ENCODE data around the gene LRRC74B. TPM values are rescaled to one million over a fixed set of nuclear protein-coding genes. Genes with fewer than 3 reads are reported as not detected.

LRRC74B gene
- total RNA-seq, 1 donor from 2014 or later: not detected

DNA sequence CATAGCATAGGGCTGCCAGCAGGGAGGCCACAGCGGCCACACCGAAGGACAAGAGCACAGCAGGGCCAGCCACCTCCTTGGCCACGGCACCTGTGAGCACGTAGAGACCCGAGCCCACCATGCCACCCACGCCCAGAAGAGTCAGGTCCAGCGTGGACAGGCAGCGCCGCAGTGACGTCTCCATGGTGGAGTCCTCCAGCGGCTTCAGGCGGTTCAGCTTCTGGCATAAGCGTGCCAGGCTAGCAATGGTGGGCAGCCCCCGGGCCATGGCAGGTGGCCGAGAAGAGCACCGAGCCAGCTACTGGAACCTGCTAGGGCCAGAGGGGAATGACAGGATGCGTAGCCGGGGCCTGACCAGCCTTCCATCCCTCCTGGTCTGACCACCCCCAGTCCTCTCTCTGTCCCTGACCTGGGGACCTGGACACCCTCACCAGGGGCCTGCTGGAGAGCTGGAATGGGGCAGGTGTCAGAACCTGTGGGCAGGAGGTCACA is 14.2 kb upstream of the LRRC74B start:
- TF ChIP-seq, protein P1, sequence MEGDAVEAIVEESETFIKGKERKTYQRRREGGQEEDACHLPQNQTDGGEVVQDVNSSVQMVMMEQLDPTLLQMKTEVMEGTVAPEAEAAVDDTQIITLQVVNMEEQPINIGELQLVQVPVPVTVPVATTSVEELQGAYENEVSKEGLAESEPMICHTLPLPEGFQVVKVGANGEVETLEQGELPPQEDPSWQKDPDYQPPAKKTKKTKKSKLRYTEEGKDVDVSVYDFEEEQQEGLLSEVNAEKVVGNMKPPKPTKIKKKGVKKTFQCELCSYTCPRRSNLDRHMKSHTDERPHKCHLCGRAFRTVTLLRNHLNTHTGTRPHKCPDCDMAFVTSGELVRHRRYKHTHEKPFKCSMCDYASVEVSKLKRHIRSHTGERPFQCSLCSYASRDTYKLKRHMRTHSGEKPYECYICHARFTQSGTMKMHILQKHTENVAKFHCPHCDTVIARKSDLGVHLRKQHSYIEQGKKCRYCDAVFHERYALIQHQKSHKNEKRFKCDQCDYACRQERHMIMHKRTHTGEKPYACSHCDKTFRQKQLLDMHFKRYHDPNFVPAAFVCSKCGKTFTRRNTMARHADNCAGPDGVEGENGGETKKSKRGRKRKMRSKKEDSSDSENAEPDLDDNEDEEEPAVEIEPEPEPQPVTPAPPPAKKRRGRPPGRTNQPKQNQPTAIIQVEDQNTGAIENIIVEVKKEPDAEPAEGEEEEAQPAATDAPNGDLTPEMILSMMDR (IDR thresholded peaks at IDR 0.05; ENCODE audit: unreplicated experiment): no peak
- no peak overlapping the region for H3K4me3 Mint-ChIP-seq (ENCODE audit: unreplicated experiment)
- H3K27me3 Mint-ChIP-seq (ENCODE audit: unreplicated experiment): peaks cover 11% of the 10 kb centered on the region
- no peaks in the 10 kb centered on the region for H3K36me3 Mint-ChIP-seq (ENCODE audit: low read depth, unreplicated experiment)
- H3K9me3 Mint-ChIP-seq (ENCODE audit: unreplicated experiment): no peaks in the 10 kb centered on the region
- DNase-seq (ENCODE audit: low spot score): no peak
- H3K4me1 Mint-ChIP-seq (ENCODE audit: unreplicated experiment): no peaks in the 10 kb centered on the region
- H3K27ac Mint-ChIP-seq (ENCODE audit: unreplicated experiment): no peak overlapping the region

DNA sequence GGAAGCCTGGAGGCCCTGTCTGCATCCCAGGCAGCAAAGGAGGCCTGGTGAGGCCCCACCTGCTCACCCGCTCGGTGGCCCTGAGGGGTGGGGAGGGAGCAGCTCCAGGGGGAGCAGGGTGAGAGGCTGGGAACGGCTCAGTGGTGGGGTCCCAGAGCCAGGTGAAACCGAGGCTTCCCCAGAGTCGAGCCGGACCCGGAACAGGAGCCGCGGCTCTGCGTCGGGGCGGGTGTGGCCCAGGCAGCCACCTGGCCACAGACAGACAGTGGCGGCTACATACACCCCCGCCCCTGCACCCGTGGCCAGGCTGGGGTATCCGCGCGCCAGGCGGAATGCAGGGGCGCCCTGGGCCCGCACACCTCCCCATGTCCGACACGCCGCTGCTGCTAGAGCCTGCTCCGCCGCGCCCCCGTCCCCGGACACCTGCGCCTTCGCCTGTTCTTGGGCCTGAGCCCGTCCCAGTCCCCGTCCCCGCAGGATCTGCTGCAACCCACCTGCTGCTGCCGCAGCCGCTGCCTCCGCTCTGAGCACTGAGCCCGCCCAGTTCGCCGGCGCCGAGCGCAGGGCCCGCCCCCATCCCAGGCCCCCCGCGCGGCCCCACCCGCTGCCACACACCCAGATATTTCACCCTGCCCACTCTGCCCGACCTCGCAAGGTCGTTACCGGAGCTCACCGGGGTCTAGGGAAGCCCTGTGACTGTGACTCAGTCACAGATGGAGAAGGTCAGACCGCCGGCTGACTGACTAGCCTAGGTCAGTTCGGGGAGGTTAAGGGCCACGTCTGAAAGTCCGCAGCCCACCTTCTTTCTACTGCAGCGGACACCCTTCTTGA is 13.5 kb upstream of the LRRC74B start, which contains the start of gene SLC7A4:
SLC7A4 (minus strand) TSS at position 525 of the 831 bp plus-strand sequence. CDS start 749 bp downstream, outside the sequence.
- Mint-ChIP-seq H3K4me1 (ENCODE audit: unreplicated experiment) (no peaks in the 10 kb centered on the region), H3K4me3 (ENCODE audit: unreplicated experiment) (no peak within 1 kb of the TSS)

DNA sequence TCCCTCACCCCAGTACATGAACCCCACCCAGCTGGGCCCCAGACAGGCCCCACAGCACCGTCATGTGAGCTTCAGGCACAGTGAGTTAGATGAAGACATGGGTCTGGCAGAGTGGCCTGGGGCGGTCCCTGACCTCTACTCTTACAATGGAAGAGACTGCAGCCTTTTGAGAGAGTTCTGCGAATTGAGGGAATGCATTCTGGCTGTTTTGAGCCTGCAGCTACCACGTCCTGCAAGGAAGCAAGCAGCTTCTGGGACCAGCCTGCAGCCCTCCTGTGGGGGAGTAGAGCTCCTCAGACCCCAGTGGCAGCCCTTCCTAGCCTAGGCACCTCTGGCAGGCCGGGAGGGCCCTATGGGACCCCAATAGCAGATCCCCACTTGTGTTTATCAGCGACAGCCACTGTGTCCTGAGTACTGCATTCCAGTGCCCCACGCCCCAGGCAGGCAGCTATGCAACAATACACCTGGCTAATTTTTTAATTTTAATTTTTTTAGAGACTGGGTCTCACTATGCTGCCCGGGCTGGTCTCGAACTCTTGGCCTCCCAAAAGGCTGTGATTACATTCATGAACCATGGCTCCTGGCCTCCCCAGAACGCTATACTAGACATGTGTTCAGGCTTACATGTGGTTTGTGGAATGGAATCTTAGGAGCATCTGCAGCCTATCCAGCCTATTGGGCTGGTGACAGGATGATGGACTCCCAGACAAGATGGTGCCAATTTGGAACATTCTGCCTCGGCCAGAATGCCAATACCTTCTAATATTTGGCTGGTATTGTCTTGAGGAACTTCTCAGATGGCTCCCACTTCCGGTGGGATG is 12.7 kb upstream of the LRRC74B start:
- Mint-ChIP-seq H3K4me1 (ENCODE audit: unreplicated experiment) (no peaks in the 10 kb centered on the region), H3K27me3 (ENCODE audit: unreplicated experiment) (peaks cover 11% of the 10 kb centered on the region), H3K4me3 (ENCODE audit: unreplicated experiment) (no peak overlapping the region), H3K27ac (ENCODE audit: unreplicated experiment) (no peak overlapping the region), H3K36me3 (ENCODE audit: low read depth, unreplicated experiment) (no peaks in the 10 kb centered on the region), H3K9me3 (ENCODE audit: unreplicated experiment) (no peaks in the 10 kb centered on the region)
- DNase-seq (ENCODE audit: low spot score): no peak
- TF ChIP-seq, protein P1 (IDR thresholded peaks at IDR 0.05; ENCODE audit: unreplicated experiment): no peak

More for the DNA sequence above, 13.5 kb upstream of the LRRC74B start, which contains the start of gene SLC7A4:
- TF ChIP-seq, protein P1 (IDR thresholded peaks at IDR 0.05; ENCODE audit: unreplicated experiment): no peak
- Mint-ChIP-seq H3K27me3 (ENCODE audit: unreplicated experiment) (peaks cover 11% of the 10 kb centered on the region), H3K27ac (ENCODE audit: unreplicated experiment) (no peak within 1 kb of the TSS), H3K36me3 (ENCODE audit: low read depth, unreplicated experiment) (no peaks in the 10 kb centered on the region), H3K9me3 (ENCODE audit: unreplicated experiment) (no peaks in the 10 kb centered on the region)
- no peak for DNase-seq (ENCODE audit: low spot score)

DNA sequence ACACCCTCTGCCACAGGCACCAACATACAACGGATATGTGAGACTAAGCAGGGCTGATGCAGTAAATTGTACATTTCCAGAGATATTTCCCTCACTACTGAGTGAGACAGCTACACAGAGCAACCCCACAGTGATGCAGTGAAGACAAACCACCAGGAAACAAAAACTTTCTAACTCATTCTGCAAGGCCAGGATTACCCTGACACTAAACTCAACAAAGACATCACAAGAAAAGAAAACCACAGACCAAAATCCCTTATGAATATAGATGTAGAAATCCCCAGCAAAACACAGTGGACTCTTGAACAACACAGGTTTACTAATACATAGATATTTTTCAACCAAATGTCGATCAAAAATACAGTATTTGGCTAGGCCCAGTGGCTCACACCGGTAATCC is 11.9 kb upstream of the LRRC74B start:
- no peaks in the 10 kb centered on the region for H3K4me1 Mint-ChIP-seq (ENCODE audit: unreplicated experiment)
- no peak for DNase-seq (ENCODE audit: low spot score)
- no peak overlapping the region for H3K27ac Mint-ChIP-seq (ENCODE audit: unreplicated experiment)
- TF ChIP-seq, protein P1 (IDR thresholded peaks at IDR 0.05; ENCODE audit: unreplicated experiment): no peak
- H3K9me3 Mint-ChIP-seq (ENCODE audit: unreplicated experiment): no peaks in the 10 kb centered on the region
- H3K27me3 Mint-ChIP-seq (ENCODE audit: unreplicated experiment): peaks cover 11% of the 10 kb centered on the region
- no peak overlapping the region for H3K4me3 Mint-ChIP-seq (ENCODE audit: unreplicated experiment)
- H3K36me3 Mint-ChIP-seq (ENCODE audit: low read depth, unreplicated experiment): no peaks in the 10 kb centered on the region
